HEK293 (cell line): Measurements from ENCODE around the gene SMYD1.

Source experiments
- CTCF ChIA-PET: fragments of 350-600 bp; formaldehyde crosslinking; extraction: SDS; loops from one replicate; lab custom pipeline; 2021; ENCODE audit warnings: antibody characterized with exemption; lab: Yijun Ruan, JAX
- POLR2A ChIA-PET: fragments of 300-600 bp; formaldehyde crosslinking; extraction: SDS; loops from one replicate; lab custom pipeline; 2020; ENCODE audit warnings: antibody characterized with exemption, inconsistent platforms; lab: Yijun Ruan, JAX
- H3K27ac ChIP-seq: fragments of 200-500 bp; sonication (Bioruptor generic); 2 replicates; pipeline ENCODE4 v1.5.1; 2014; ENCODE audit warnings: low read depth, low read length, control low read depth, inconsistent platforms; ENCODE audit errors: extremely low read depth
- H3K36me3 ChIP-seq, 2 experiments: fragments of 200-500 bp in 1 of 2; sonication (Bioruptor generic) in 1 of 2; 1 replicate in 1 of 2; 2 replicates in 1 of 2; pipeline ENCODE4 v1.5.1; 2014 to 2017; ENCODE audit warnings: inconsistent platforms in 2 of 2, low read length in 2 of 2; ENCODE audit not compliant: control insufficient read depth in 2 of 2, insufficient read depth in 1 of 2
- H3K4me1 ChIP-seq: fragments of 200-500 bp; sonication (Bioruptor generic); 2 replicates; pipeline ENCODE4 v1.5.1; 2014; ENCODE audit warnings: mild to moderate bottlenecking, low read length, inconsistent platforms; ENCODE audit not compliant: control insufficient read depth, insufficient read depth
- H3K4me3 ChIP-seq: 2 replicates; pipeline ENCODE4 v1.5.1; 2011; ENCODE audit warnings: low read depth, mild to moderate bottlenecking, control low read depth, low read length, moderate library complexity
- H3K9me3 ChIP-seq: fragments of 200-500 bp; sonication (Bioruptor generic); 2 replicates; pipeline ENCODE4 v1.5.1; 2014; ENCODE audit warnings: low read depth, low read length, inconsistent platforms; ENCODE audit not compliant: control insufficient read depth, insufficient read depth
- GLI4 ChIP-seq: fragments of 450-650 bp; formaldehyde crosslinking; IDR thresholded peaks from 2 replicates; pipeline ENCODE4 v1.5.1; 2016; ENCODE audit warnings: missing biosample characterization, missing genetic modification characterization
- GLIS1 ChIP-seq: fragments of 450-650 bp; formaldehyde crosslinking; IDR thresholded peaks from 2 replicates; pipeline ENCODE4 v1.5.1; 2016; ENCODE audit warnings: missing biosample characterization, missing genetic modification characterization
- HIC1 ChIP-seq: fragments of 450-650 bp; formaldehyde crosslinking; IDR thresholded peaks from 2 replicates; pipeline ENCODE4 v1.5.1; 2016; ENCODE audit warnings: missing biosample characterization, missing genetic modification characterization
- KLF17 ChIP-seq: fragments of 450-650 bp; formaldehyde crosslinking; IDR thresholded peaks from 2 replicates; pipeline ENCODE4 v1.5.1; 2016; ENCODE audit warnings: missing biosample characterization, missing genetic modification characterization
- PATZ1 ChIP-seq: fragments of 450-650 bp; formaldehyde crosslinking; IDR thresholded peaks from 2 replicates; pipeline ENCODE4 v1.5.1; 2016; ENCODE audit warnings: missing biosample characterization, missing genetic modification characterization
- TRIM28 ChIP-seq: IDR thresholded peaks from 2 replicates; pipeline ENCODE4 v1.6.1; 2011; ENCODE audit warnings: low read length, control low read depth, borderline replicate concordance
- TSHZ1 ChIP-seq: fragments of 450-650 bp; formaldehyde crosslinking; IDR thresholded peaks from 2 replicates; pipeline ENCODE4 v1.5.1; 2016; ENCODE audit warnings: missing biosample characterization, missing genetic modification characterization, borderline replicate concordance
- ZBTB17 ChIP-seq: fragments of 450-650 bp; formaldehyde crosslinking; IDR thresholded peaks from 2 replicates; pipeline ENCODE4 v1.5.1; 2016; ENCODE audit warnings: missing biosample characterization, missing genetic modification characterization
- ZBTB20 ChIP-seq: fragments of 450-650 bp; formaldehyde crosslinking; IDR thresholded peaks from 2 replicates; pipeline ENCODE4 v1.5.1; 2016; ENCODE audit warnings: missing biosample characterization, missing genetic modification characterization
- ZBTB21 ChIP-seq: fragments of 450-650 bp; formaldehyde crosslinking; IDR thresholded peaks from 2 replicates; pipeline ENCODE4 v1.5.1; 2017; ENCODE audit warnings: missing biosample characterization, missing genetic modification characterization
- ZNF169 ChIP-seq: fragments of 450-650 bp; formaldehyde crosslinking; IDR thresholded peaks from 2 replicates; pipeline ENCODE4 v1.5.1; 2016; ENCODE audit warnings: missing biosample characterization, missing genetic modification characterization
- ZNF175 ChIP-seq: fragments of 450-650 bp; formaldehyde crosslinking; IDR thresholded peaks from 2 replicates; pipeline ENCODE4 v1.5.1; 2016; ENCODE audit warnings: missing biosample characterization, missing genetic modification characterization
- ZNF19 ChIP-seq: fragments of 450-650 bp; formaldehyde crosslinking; IDR thresholded peaks from 2 replicates; pipeline ENCODE4; 2016; ENCODE audit warnings: missing biosample characterization, missing genetic modification characterization, low read depth
- ZNF292 ChIP-seq: fragments of 450-650 bp; formaldehyde crosslinking; IDR thresholded peaks from 2 replicates; pipeline ENCODE4 v1.5.1; 2016; ENCODE audit warnings: low read depth, missing biosample characterization, missing genetic modification characterization, borderline replicate concordance
- ZNF335 ChIP-seq: fragments of 450-650 bp; formaldehyde crosslinking; conservative IDR thresholded peaks from 2 replicates; pipeline ENCODE4 v1.5.1; 2016; ENCODE audit warnings: missing biosample characterization, missing genetic modification characterization
- ZNF341 ChIP-seq: fragments of 450-650 bp; formaldehyde crosslinking; IDR thresholded peaks from 2 replicates; pipeline ENCODE4; 2016; ENCODE audit warnings: low read depth, missing biosample characterization, missing genetic modification characterization
- ZNF354C ChIP-seq: fragments of 450-650 bp; formaldehyde crosslinking; IDR thresholded peaks from 2 replicates; pipeline ENCODE4 v1.5.1; 2016; ENCODE audit warnings: missing biosample characterization, missing genetic modification characterization, low read depth, borderline replicate concordance
- ZNF48 ChIP-seq: fragments of 450-650 bp; formaldehyde crosslinking; IDR thresholded peaks from 2 replicates; pipeline ENCODE4 v1.5.1; 2016; ENCODE audit warnings: missing biosample characterization, missing genetic modification characterization
- ZNF548 ChIP-seq: fragments of 450-650 bp; formaldehyde crosslinking; IDR thresholded peaks from 2 replicates; pipeline ENCODE4 v1.5.1; 2016; ENCODE audit warnings: missing biosample characterization, missing genetic modification characterization
- ZNF585B ChIP-seq: fragments of 450-650 bp; formaldehyde crosslinking; IDR thresholded peaks from 2 replicates; pipeline ENCODE4 v1.5.1; 2016; ENCODE audit warnings: missing biosample characterization, missing genetic modification characterization
- ZNF768 ChIP-seq: fragments of 450-650 bp; formaldehyde crosslinking; IDR thresholded peaks from 2 replicates; pipeline ENCODE4 v1.5.1; 2018; ENCODE audit warnings: missing biosample characterization, mild to moderate bottlenecking, missing genetic modification characterization
- ZSCAN23 ChIP-seq: fragments of 450-650 bp; formaldehyde crosslinking; IDR thresholded peaks from 2 replicates; pipeline ENCODE4 v1.5.1; 2016; ENCODE audit warnings: missing biosample characterization, missing genetic modification characterization

SMYD1 gene

DNA sequence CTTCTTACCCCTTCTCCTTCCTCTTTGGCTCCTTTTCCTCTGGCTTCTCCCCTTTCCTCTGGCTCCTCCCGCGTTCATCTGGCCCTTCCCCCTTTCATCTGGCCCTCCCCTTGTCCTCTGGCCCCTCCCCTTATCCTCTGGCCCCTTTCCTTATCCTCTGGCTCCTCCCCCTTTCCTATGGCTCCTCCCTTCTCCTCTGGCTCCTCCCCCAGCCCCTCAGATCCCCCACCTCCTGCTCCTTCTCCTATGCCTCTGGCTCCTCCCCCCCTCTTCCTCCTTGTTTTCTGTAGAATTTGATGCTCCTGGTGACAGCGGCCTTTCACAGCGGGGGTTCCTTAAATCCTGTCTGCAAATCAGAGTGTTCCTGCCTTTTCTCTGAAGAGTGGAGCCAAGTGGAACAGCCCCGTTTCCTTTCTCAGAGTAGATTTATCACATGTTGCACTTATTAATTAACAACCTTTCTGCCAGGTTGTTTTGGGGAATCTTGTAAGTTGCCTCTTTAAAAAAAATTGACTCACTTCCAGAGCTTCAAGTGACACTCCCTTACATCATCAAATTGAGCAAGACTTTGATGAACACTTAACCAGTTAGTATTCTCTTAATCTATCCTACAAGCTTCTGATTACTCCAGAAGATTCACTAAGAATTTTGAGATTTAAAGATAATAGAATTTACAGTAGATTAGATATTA lies 32.3 kb downstream of the SMYD1 start (continued):
- TF ChIP-seq PATZ1 = peak; percentile 49
- TF ChIP-seq ZNF292 (tag by site-specific recombination) = no peak
- peak; percentile 24; the same call in 1 of the 2 replicates for TF ChIP-seq ZBTB17 (tag by site-specific recombination)
- TF ChIP-seq ZNF341 (tag by site-specific recombination) = no peak

DNA sequence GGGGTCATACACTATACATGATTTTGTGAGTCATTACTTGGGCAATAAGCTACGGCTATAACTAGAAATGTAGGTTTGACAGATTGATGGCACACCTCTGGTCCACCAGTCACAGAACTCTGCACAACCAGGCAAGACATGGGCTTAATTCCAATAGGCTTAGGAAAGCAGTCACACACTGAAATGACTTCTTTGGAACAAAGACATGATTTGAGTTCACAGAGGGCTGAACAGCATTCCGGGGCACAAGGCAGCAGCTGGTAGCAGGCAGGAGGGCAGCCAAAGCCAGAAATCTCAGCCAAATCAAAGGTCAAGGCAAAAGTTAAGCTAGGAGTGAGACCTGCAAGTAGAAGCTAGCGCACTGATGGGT lies 32.8 kb downstream of the SMYD1 start:
- CTCF ChIA-PET = interaction anchor here (0.6 to 1.7 kb wide), 5 partner anchors 8 to 1293 kb away, joined by 3 to 8 read pairs (median 4); no protein-coding TSS in a partner anchor
- Histone ChIP-seq H3K36me3 (no peaks in the 10 kb centered on the region), H3K27ac (no peak overlapping the region), H3K4me3 (no peak overlapping the region)
- TF ChIP-seq TRIM28 = no peak
- TF ChIP-seq ZNF585B = no peak
- TF ChIP-seq ZNF48 = no peak
- TF ChIP-seq ZNF548 (tag by site-specific recombination) = no peak
- no peak for TF ChIP-seq ZNF335
- no peak for TF ChIP-seq ZNF768 (tag by site-specific recombination)
- no peak for TF ChIP-seq ZNF354C (tag by site-specific recombination)
- TF ChIP-seq GLI4 = no peak
- TF ChIP-seq ZBTB21 = no peak
- TF ChIP-seq ZSCAN23 (tag by site-specific recombination) = no peak
- TF ChIP-seq ZNF19 (tag by site-specific recombination) = no peak
- no peak for TF ChIP-seq ZNF175 (tag by site-specific recombination)
- TF ChIP-seq KLF17 (tag by site-specific recombination) = no peak
- no peak for TF ChIP-seq ZNF292 (tag by site-specific recombination)
- TF ChIP-seq HIC1 (tag by site-specific recombination) = no peak
- no peak for TF ChIP-seq ZNF169 (tag by site-specific recombination)
- no peak for TF ChIP-seq ZBTB20 (tag by site-specific recombination)
- TF ChIP-seq TSHZ1 (tag by site-specific recombination) = no peak
- TF ChIP-seq GLIS1 = no peak
- TF ChIP-seq, all 188 proteins: peak for 0
- POLR2A ChIA-PET = no interaction called here
- no peaks in the 10 kb centered on the region for H3K4me1 ChIP-seq
- no peaks in the 10 kb centered on the region for H3K9me3 ChIP-seq
